Upper lobe of left lung (tissue), 4 donors: ENCODE measurements around the gene VKORC1.

ENCODE experiments used
- POLR2A ChIP-seq, 4 donors: fragments of 450-650 bp; IDR thresholded peaks; one replicate each; pipeline ENCODE4 v1.5.1; 2016 to 2017; ENCODE audit warnings: antibody characterized with exemption in 4 of 4, mild to moderate bottlenecking in 2 of 4
- TF ChIP-seq, protein P1 (sequence below), 6 experiments: fragments of 450-650 bp in 4 of 6; fragments of 200-600 bp in 2 of 6; sonication (generic) in 2 of 6; IDR thresholded peaks; one replicate each; pipeline ENCODE4 v1.5.1; 2016 to 2019; ENCODE audit warnings: antibody characterized with exemption in 6 of 6

- TF ChIP-seq, protein P1, sequence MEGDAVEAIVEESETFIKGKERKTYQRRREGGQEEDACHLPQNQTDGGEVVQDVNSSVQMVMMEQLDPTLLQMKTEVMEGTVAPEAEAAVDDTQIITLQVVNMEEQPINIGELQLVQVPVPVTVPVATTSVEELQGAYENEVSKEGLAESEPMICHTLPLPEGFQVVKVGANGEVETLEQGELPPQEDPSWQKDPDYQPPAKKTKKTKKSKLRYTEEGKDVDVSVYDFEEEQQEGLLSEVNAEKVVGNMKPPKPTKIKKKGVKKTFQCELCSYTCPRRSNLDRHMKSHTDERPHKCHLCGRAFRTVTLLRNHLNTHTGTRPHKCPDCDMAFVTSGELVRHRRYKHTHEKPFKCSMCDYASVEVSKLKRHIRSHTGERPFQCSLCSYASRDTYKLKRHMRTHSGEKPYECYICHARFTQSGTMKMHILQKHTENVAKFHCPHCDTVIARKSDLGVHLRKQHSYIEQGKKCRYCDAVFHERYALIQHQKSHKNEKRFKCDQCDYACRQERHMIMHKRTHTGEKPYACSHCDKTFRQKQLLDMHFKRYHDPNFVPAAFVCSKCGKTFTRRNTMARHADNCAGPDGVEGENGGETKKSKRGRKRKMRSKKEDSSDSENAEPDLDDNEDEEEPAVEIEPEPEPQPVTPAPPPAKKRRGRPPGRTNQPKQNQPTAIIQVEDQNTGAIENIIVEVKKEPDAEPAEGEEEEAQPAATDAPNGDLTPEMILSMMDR (IDR thresholded peaks at IDR 0.05) = no peak
- no peak for TF ChIP-seq POLR2A (IDR thresholded peaks at IDR 0.05)
Observed at GRCh38 chr16:31130336-31130891, 35.8 kb upstream of the VKORC1 start.
